ENCODE data around the gene LRCH2. TPM values are rescaled to one million over a fixed set of nuclear protein-coding genes. Genes with fewer than 3 reads are reported as not detected.

LRCH2 gene
- total RNA-seq, 1 experiment from 2014 or later: 6.6 TPM

GRCh38 chrX:115259238-115259875, 25.5 kb upstream of the LRCH2 start:
- Histone ChIP-seq H3K27me3 (ENCODE audit: insufficient read depth, low read length) (no peaks in the 10 kb centered on the region), H3T11ph (ENCODE audit: low read length) (no peak overlapping the region), H2BK12ac (ENCODE audit: insufficient read length, low read depth, low read length) (no peak overlapping the region), H3K9ac (ENCODE audit: extremely low read depth, insufficient read length, low read length) (no peak overlapping the region), H2BK120ac (ENCODE audit: low read depth, low read length, poor library complexity, severe bottlenecking) (no peak overlapping the region), H4K8ac (replicated peaks; ENCODE audit: insufficient read length, low read depth, low read length) (no peak overlapping the region), H3K4me2 (ENCODE audit: insufficient read depth, insufficient read length, low read length) (no peak overlapping the region), H2AFZ (ENCODE audit: low read length) (no peak overlapping the region), H2AK5ac (ENCODE audit: insufficient read length, low read length) (no peak overlapping the region), H3K27ac (ENCODE audit: insufficient read length, low read depth, low read length) (no peak overlapping the region), H2BK5ac (ENCODE audit: insufficient read length, low read length) (no peak overlapping the region), H3K4ac (ENCODE audit: low read depth, low read length) (no peak overlapping the region), H4K91ac (ENCODE audit: insufficient read length, low read depth, low read length) (no peak overlapping the region), H3K4me1 (ENCODE audit: insufficient read depth, low read length) (no peaks in the 10 kb centered on the region), H2BK20ac (ENCODE audit: low read depth, low read length, poor library complexity, severe bottlenecking) (no peak overlapping the region), H4K20me1 (ENCODE audit: control insufficient read depth, insufficient read depth, insufficient read length) (no peaks in the 10 kb centered on the region), H3K56ac (ENCODE audit: insufficient read length, low read depth, low read length) (no peak overlapping the region), H3K79me2 (ENCODE audit: insufficient read depth, low read length) (no peaks in the 10 kb centered on the region), H3K9me3 (ENCODE audit: control insufficient read depth, low read depth, low read length) (no peaks in the 10 kb centered on the region), H3K23me2 (ENCODE audit: insufficient read length, low read depth, low read length, poor library complexity, severe bottlenecking) (no peaks in the 10 kb centered on the region), H3K18ac (ENCODE audit: insufficient read length, low read depth, low read length) (no peak overlapping the region), H2BK15ac (ENCODE audit: low read depth, low read length) (no peak overlapping the region), H3K79me1 (ENCODE audit: insufficient read depth, low read depth, low read length, poor library complexity, severe bottlenecking) (no peaks in the 10 kb centered on the region), H3K14ac (ENCODE audit: insufficient read depth, low read length) (no peak overlapping the region), H3K23ac (ENCODE audit: insufficient read length, low read depth, low read length) (no peak overlapping the region), H4K5ac (ENCODE audit: insufficient read length, low read depth, low read length) (no peak overlapping the region)
- no peak for TF ChIP-seq CTCF (conservative IDR thresholded peaks at IDR 0.05)
- Mint-ChIP-seq H3K4me3 (no peak overlapping the region), H3K27me3 (ENCODE audit: low read depth) (peaks cover 17% of the 10 kb centered on the region), H3K36me3 (ENCODE audit: insufficient read depth in 1 of 3, low read depth in 3 of 3) (no peaks in the 10 kb centered on the region), H3K27ac (no peak overlapping the region), H3K4me1 (no peaks in the 10 kb centered on the region), H3K9me3 (no peaks in the 10 kb centered on the region)
- WGBS (ENCODE audit: extremely low coverage, insufficient read length, low lambda C conversion rate): no CpG with 5 or more reads among the region's 3 CpGs
- DNase-seq: no peak

Data from H9 (cell line).